ENCODE measurements around the gene SLC2A1. TPM values are rescaled to one million over a fixed set of nuclear protein-coding genes. Genes with fewer than 3 reads are reported as not detected.

SLC2A1 gene
- total RNA-seq, 1 donor from 2014 or later = 506 TPM

DNA sequence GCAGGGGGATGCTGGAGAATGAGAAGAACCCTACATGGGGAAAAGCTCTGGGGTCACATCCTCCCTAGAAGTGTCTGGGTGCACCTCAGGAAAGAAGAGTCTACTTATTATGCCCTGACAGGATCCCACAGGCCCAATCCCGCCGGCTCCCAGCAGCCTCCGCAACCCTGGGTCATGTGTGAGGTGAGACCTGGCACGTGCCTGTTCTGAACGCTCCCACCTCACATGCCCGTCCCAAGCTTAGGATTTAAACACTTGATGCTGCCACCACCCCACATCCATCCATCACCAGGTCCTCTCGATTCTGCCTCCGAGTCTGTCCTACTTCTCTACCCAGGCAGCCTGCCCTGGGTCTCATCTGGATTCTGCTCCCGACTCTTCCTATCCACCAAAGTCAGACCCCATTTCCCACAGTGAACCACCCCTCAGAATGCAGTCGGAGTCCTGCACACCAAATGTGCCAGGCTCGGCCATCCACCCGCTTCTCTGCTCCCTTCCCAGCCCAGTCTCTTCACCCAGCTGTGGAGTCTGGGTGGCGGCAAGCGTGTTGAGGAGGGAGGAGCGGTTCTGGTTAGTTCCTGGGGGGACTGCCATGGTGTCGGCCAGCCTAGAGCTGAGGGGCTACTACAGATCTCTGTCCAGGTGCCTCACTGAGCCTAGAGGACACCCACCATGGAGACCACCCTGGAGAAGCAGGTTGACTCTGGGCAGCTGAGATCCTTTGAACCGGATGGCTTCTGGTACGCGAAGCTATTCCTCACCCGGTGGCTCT, 23.9 kb downstream of the SLC2A1 start:
- H3K27ac Mint-ChIP-seq (ENCODE audit: unreplicated experiment) = peak overlapping the region; percentile 53
- TF ChIP-seq, protein P1, sequence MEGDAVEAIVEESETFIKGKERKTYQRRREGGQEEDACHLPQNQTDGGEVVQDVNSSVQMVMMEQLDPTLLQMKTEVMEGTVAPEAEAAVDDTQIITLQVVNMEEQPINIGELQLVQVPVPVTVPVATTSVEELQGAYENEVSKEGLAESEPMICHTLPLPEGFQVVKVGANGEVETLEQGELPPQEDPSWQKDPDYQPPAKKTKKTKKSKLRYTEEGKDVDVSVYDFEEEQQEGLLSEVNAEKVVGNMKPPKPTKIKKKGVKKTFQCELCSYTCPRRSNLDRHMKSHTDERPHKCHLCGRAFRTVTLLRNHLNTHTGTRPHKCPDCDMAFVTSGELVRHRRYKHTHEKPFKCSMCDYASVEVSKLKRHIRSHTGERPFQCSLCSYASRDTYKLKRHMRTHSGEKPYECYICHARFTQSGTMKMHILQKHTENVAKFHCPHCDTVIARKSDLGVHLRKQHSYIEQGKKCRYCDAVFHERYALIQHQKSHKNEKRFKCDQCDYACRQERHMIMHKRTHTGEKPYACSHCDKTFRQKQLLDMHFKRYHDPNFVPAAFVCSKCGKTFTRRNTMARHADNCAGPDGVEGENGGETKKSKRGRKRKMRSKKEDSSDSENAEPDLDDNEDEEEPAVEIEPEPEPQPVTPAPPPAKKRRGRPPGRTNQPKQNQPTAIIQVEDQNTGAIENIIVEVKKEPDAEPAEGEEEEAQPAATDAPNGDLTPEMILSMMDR (IDR thresholded peaks at IDR 0.05; ENCODE audit: insufficient read depth, low read depth, low read length) = no peak
- no peak for TF ChIP-seq EZH2 (IDR thresholded peaks at IDR 0.05; ENCODE audit: insufficient read depth, low read length)
- DNase-seq (ENCODE audit: low read depth) = no peak

DNA sequence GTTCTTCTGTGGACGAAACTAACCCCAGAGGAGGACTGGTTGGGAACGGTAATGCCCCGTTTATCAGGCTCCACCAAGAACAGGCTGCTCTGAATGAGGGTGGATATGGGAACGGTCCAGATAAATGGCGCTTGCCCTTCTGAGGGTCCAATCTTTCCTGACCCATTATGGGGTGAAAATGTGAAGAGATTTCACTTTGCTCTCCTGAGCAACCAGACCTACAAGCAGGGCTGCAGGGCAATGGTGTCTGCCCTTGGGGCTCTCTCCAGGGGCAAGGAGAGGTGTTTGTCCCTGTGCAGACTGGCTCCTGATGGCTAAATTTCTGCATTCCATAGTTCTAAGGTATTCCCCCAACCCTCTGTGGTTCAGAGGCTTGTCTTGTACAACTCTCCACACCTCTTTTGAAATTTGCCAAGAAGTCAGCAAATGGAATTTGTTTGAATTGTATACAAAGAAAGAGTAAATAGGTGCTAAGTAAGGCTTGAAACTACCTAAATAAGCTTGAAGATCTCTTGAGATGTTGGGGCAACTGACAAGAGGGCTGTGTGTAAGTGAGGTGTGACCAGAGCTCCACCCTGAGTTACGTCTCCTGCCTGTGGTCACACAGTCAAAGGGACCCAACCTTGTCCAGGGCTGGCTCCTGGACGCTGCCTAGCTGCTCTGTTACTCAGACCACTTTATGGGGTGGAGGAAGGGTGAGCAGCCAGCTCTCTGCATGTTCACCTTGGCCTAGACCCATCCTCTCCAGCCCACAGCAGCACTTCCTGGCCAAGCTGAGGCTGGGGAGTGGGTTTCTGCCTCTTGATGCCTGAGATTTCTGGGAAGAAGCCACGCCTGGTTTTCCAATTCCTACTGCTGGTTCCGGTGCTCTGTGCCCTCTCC, 24.8 kb downstream of the SLC2A1 start:
- Histone ChIP-seq H2AFZ (ENCODE audit: low read depth, low read length) (no peak overlapping the region), H3K79me2 (ENCODE audit: insufficient read depth, low read length) (peaks cover 89% of the 10 kb centered on the region), H3K4me2 (ENCODE audit: low read length) (no peak overlapping the region), H3K27me3 (ENCODE audit: insufficient read depth, low read length) (no peaks in the 10 kb centered on the region), H3K27ac (ENCODE audit: low read depth, low read length) (no peak overlapping the region), H3K4me3 (ENCODE audit: insufficient read depth, low read depth, low read length) (no peak overlapping the region), H3K9me3 (ENCODE audit: insufficient read depth, low read depth, low read length) (no peaks in the 10 kb centered on the region), H3K4me1 (ENCODE audit: insufficient read depth, low read length) (peaks cover 26% of the 10 kb centered on the region), H3K36me3 (ENCODE audit: insufficient read depth, low read length) (peaks cover 36% of the 10 kb centered on the region), H4K20me1 (ENCODE audit: insufficient read depth, low read length) (peaks cover 43% of the 10 kb centered on the region), H3K9ac (ENCODE audit: low read length) (no peak overlapping the region)
- peaks cover 50% of the 10 kb centered on the region for H3K36me3 Mint-ChIP-seq (ENCODE audit: low read depth, unreplicated experiment)
- H3K9me3 Mint-ChIP-seq (ENCODE audit: unreplicated experiment) = no peaks in the 10 kb centered on the region
- H3K4me1 Mint-ChIP-seq (ENCODE audit: low read depth, unreplicated experiment) = peaks cover 61% of the 10 kb centered on the region
- H3K4me3 Mint-ChIP-seq (ENCODE audit: unreplicated experiment) = no peak overlapping the region
- peak overlapping the region; percentile 53 for H3K27ac Mint-ChIP-seq (ENCODE audit: unreplicated experiment)
- H3K27me3 Mint-ChIP-seq (ENCODE audit: low read depth, unreplicated experiment) = no peaks in the 10 kb centered on the region
- no peak for TF ChIP-seq EZH2 (IDR thresholded peaks at IDR 0.05; ENCODE audit: insufficient read depth, low read length)
- TF ChIP-seq, protein P1 (IDR thresholded peaks at IDR 0.05; ENCODE audit: insufficient read depth, low read depth, low read length) = no peak
- DNase-seq (ENCODE audit: low read depth) (no peak), FAIRE-seq (no peak)

More for the DNA sequence above, 23.9 kb downstream of the SLC2A1 start:
- Histone ChIP-seq H3K27ac (ENCODE audit: low read depth, low read length) (no peak overlapping the region), H3K36me3 (ENCODE audit: insufficient read depth, low read length) (peaks cover 33% of the 10 kb centered on the region), H3K9me3 (ENCODE audit: insufficient read depth, low read depth, low read length) (no peaks in the 10 kb centered on the region), H3K9ac (ENCODE audit: low read length) (no peak overlapping the region), H3K27me3 (ENCODE audit: insufficient read depth, low read length) (no peaks in the 10 kb centered on the region), H3K4me1 (ENCODE audit: insufficient read depth, low read length) (peaks cover 26% of the 10 kb centered on the region), H3K4me2 (ENCODE audit: low read length) (no peak overlapping the region), H3K4me3 (ENCODE audit: insufficient read depth, low read depth, low read length) (no peak overlapping the region), H2AFZ (ENCODE audit: low read depth, low read length) (no peak overlapping the region), H3K79me2 (ENCODE audit: insufficient read depth, low read length) (peaks cover 98% of the 10 kb centered on the region), H4K20me1 (ENCODE audit: insufficient read depth, low read length) (peaks cover 43% of the 10 kb centered on the region)
- peaks cover 63% of the 10 kb centered on the region for H3K4me1 Mint-ChIP-seq (ENCODE audit: low read depth, unreplicated experiment)
- no peaks in the 10 kb centered on the region for H3K9me3 Mint-ChIP-seq (ENCODE audit: unreplicated experiment)
- no peak overlapping the region for H3K4me3 Mint-ChIP-seq (ENCODE audit: unreplicated experiment)
- no peak for FAIRE-seq
- peaks cover 49% of the 10 kb centered on the region for H3K36me3 Mint-ChIP-seq (ENCODE audit: low read depth, unreplicated experiment)
- no peaks in the 10 kb centered on the region for H3K27me3 Mint-ChIP-seq (ENCODE audit: low read depth, unreplicated experiment)
